Measurements from ENCODE around the gene MVK. TPM values are rescaled to one million over a fixed set of nuclear protein-coding genes. Genes with fewer than 3 reads are reported as not detected.

Gene MVK
- total RNA-seq, 1 donor from 2014 or later = 24.4 TPM

DNA sequence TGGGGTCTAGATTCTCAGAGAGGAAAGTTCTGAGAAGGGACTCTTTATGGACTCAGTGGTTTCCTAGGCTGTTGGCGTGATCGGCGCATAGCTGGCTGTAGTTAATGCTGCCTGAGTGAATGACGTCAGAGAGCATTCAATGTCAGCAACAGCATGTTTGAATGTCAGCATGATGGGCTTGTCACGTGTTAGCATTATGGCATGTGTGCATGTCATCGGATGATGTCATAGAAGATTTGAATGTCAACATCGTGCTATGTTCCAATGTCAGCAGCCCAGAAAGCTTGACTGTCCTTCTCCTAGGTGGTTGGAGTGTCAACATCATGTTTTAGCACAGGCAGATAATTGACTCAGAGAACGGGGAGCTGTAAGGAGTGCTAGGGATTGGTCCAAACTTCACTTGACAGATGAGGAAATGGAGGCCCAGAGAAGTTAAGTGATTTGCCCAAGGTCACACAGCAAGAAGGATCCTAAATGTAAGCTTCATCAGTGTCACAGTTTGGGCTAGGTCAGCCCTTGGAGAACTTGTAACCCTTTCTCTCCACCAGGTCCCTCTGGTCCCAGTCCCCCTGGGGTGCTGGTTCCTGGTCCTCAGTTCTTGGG lies 45.5 kb downstream of the MVK start:
- intact Hi-C loops (cut with DNase I) = no loop called here

GRCh38 chr12:109621211-109621694 lies 47.7 kb downstream of the MVK start:
- DNase-seq (ENCODE audit: low spot score) (no peak), ATAC-seq (no peak)
- intact Hi-C loops (cut with DNase I) = no loop called here

More for the DNA sequence above, 45.5 kb downstream of the MVK start:
- ATAC-seq (no peak), DNase-seq (ENCODE audit: low spot score) (no peak)

GRCh38 chr12:109621901-109622364 lies 48.3 kb downstream of the MVK start:
- DNase-seq (ENCODE audit: low spot score) (no peak), ATAC-seq (no peak)
- intact Hi-C loops (cut with DNase I) = no loop called here

DNA sequence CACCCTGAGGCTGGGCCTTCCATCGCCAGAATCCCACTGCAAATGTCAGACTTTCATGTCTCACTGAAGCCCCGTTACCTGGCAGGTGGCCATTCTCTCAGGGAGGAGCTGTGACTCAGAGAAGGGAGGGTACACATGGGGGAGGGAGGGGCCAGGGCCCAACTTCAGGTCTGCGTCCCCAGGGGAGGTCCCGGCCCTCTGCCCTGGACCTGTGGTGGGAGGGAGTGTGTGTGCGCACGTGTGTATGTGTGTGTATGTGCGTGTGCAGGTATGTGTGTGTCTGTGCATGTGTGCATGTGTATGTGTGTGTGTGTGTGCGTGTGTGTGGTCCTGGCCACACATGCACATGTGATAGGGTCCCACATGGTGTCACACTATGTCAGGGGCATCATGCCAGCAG lies 50.9 kb downstream of the MVK start:
- intact Hi-C loops (cut with DNase I) = no loop called here
- DNase-seq (ENCODE audit: low spot score) = no peak
- ATAC-seq = no peak

DNA sequence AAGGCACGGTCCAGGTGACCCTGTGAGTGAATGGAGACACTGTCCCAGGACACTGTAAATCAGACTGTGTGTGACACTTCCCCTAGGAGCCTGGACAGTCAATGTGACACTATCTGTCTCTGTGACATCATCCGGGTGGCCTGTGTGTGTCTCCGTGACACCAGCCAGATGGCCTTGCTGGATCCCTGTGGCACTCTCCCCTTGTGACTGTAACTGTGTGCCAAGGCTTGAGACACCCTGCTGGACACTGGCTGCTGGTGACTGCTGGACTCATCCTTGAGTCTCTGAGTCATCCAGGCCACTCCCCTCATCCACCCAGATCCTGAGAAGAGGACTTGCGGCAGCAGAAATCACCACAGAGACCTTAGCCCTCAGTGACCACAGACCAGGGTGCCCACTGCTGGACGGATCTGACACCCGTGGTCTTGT lies 51.6 kb downstream of the MVK start:
- ATAC-seq (no peak), DNase-seq (ENCODE audit: low spot score) (no peak)
- intact Hi-C loops (cut with DNase I) = no loop called here

DNA sequence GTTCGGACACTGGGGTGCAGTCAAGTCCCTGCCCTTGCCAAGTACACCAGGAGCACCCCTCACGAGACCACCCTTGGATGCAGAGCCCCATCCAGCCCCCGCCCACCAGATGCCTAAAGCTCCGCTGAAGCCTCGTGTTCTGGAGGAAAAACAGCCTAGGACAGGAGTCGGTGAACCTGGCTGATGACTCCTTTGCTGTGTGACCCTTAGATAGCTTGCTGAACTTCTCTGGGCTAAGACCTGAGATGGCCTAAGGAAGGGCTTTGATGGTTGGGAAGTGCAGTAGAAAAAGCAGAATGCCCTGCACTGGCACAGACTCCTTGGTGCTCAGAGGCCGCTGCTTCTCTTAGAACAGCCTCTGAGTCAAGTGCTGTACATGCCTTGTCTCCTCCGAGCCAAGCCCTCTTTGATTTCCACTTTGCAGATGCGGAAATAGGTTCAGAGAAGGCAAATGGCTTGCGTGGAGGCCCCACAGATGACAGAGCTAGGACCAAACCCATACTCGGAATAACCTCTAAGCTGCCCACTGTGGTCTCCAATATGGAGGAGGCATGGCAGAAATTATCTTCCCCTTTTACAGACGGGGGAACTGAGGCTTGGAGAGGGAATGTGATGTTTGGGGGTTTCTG lies 52.3 kb downstream of the MVK start:
- intact Hi-C loops (cut with DNase I) = no loop called here
- DNase-seq (ENCODE audit: low spot score) (no peak), ATAC-seq (no peak)

GRCh38 chr12:109626378-109627115 lies 53.0 kb downstream of the MVK start:
- ATAC-seq = no peak
- intact Hi-C loops (cut with DNase I) = no loop called here

GRCh38 chr12:109627633-109628032 lies 54.0 kb downstream of the MVK start:
- DNase-seq (ENCODE audit: low spot score) (no peak), ATAC-seq (no peak)
- intact Hi-C loops (cut with DNase I) = no loop called here

More at GRCh38 chr12:109626378-109627115, 53.0 kb downstream of the MVK start:
- DNase-seq (ENCODE audit: low spot score) = no peak

DNA sequence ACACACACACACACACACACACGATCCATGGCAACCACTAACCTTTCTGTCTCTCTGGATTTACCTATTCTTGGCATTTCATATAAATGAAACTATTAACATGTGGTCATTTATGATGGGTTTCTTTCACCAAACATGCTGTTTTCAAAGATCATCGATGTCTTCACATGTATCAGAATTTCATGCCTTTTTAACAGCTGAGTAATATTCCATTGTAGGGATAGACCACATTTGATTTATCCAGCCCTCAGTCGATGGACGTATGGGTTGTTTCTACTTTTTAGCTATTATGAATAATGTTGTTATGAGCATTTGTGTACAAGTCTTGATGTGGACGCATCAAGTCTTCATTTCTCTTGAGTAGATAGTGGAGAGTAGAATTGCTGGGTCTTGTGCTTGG lies 56.5 kb downstream of the MVK start:
- intact Hi-C loops (cut with DNase I) = no loop called here
- DNase-seq (ENCODE audit: low spot score) (no peak), ATAC-seq (no peak)

DNA sequence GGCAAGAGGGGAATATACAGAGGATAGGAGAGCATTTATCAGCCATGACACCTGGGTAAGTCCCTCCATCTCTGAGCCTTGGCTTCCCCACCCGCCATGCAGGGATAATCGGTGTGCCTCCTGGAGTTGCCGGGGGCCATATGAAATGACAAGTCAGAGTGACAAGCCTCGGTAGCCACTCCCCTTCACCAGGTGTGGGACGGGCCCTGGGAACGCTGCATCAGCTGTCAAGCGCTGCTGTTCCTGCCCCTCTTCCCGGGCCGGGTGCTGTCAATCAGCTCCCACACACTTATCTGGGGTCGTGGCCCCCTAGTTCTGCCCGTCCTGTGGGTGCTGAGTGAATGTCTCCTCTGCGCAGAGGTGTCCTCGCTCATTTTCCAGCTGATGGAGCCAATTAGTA lies 57.2 kb downstream of the MVK start:
- DNase-seq (ENCODE audit: low spot score) (no peak), ATAC-seq (no peak)
- intact Hi-C loops (cut with DNase I) = no loop called here

- no peak for ATAC-seq
- DNase-seq (ENCODE audit: low spot score) = no peak
- intact Hi-C loops (cut with DNase I) = no loop called here
Measured at GRCh38 chr12:109631302-109631701, 57.7 kb downstream of the MVK start.

- ATAC-seq (no peak), DNase-seq (ENCODE audit: low spot score) (no peak)
- intact Hi-C loops (cut with DNase I) = no loop called here
Measured at GRCh38 chr12:109631751-109632150, 58.2 kb downstream of the MVK start.

- ATAC-seq (no peak), DNase-seq (ENCODE audit: low spot score) (no peak)
- intact Hi-C loops (cut with DNase I) = no loop called here
Measured at GRCh38 chr12:109632342-109632741, 58.7 kb downstream of the MVK start.

GRCh38 chr12:109635717-109636116 lies 62.1 kb downstream of the MVK start:
- DNase-seq (ENCODE audit: low spot score) (no peak), ATAC-seq (no peak)

DNA sequence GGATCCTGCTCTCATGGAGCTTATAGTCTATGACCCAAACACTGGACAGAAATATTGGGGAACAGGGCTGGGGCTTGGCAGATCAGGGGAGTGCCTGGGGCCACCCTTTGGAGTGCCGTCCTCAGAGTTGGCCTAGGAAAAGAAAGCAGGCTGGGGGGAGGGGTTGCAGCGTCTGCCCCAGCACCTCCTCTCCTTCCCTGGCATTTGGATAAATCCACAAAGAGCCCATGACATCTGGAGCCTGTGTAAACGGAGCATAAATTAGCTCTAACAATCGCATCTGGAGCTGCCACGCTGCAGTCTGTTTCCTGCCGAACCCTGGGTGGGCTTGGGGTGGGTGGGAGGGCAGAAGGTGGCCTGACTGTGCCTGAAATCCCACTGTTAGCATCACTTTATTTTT lies 63.8 kb downstream of the MVK start:
- DNase-seq (ENCODE audit: low spot score) (no peak), ATAC-seq (no peak)
- intact Hi-C loops (cut with DNase I) = no loop called here

More at GRCh38 chr12:109635717-109636116, 62.1 kb downstream of the MVK start:
- intact Hi-C loops (cut with DNase I) = no loop called here

GRCh38 chr12:109637996-109638395 lies 64.4 kb downstream of the MVK start:
- intact Hi-C loops (cut with DNase I) = no loop called here
- DNase-seq (ENCODE audit: low spot score) = no peak
- no peak for ATAC-seq

- ATAC-seq (no peak), DNase-seq (ENCODE audit: low spot score) (no peak)
- intact Hi-C loops (cut with DNase I) = no loop called here
Measured at GRCh38 chr12:109638735-109639134, 65.1 kb downstream of the MVK start.

- ATAC-seq (no peak), DNase-seq (ENCODE audit: low spot score) (no peak)
- intact Hi-C loops (cut with DNase I) = no loop called here
Measured at GRCh38 chr12:109639151-109639872, 65.7 kb downstream of the MVK start.

DNA sequence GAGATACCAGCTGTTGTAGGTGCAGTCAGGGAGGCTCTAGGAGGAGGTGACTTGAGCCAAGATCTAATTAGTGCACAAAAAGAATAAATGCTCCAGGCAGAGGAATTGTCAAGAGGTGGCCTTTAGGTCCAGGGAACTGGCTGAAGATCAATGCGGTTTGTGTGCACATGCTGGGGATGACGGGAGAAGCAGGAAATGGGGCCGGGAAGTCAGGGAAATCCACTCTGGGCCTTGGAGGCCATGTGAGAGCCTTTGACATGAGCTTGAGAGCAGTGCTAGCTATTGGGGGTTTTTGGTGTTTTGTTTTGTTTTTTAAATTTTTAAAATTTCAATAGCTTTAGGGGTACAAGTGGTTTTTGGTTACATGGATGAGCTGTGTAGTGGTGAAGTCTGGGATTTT lies 67.4 kb downstream of the MVK start:
- DNase-seq (ENCODE audit: low spot score) = no peak
- intact Hi-C loops (cut with DNase I) = no loop called here
- ATAC-seq = no peak

Measured in sciatic nerve (tissue), 2 donors.